Measurements from ENCODE around the gene C2CD5. TPM values are rescaled to one million over a fixed set of nuclear protein-coding genes. Genes with fewer than 3 reads are reported as not detected.

The C2CD5 gene
- total and polyA plus RNA-seq, 4 donors: 13.4 to 81.2 (median 24.6) TPM

DNA sequence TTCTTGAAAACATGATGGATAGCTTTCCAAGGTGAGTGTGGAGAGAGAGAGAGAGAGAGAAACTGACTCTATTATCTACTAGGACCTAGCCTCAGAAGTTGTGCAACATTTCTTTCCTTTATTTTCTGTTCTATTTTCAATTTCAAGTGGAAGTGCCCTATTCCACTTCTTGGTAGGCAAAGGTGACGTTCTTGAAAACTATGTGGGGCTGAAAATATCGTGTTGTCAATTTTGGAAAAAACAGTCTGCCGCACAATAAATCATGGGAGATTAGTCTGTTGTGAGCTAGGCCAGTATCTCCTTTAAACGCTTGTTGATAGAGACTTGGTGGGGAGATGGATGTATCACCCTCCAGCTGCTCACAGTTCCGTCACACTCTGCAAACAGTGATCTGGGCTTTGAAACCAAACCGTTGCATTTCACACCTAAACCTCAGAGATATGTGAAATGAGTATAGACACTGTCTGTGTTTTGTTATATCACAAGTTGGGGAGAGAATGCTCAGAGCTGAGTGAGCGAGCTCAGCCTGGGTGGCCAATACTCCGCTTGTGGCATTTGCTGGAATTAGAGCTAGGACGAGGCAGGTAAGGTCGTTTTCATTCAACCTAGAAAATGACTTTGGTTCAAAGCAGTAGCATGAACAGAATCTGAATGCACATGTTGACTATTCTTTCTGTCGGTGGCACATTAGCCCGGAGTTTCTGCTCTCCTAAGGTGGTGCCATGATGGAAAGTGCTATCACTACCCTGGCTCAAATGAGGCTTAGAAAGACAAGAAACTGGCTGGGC is 134.8 kb downstream of the C2CD5 start:
- Histone ChIP-seq H3K27ac (ENCODE audit: low read depth in 1 of 2, low read length in 1 of 2) (peak overlapping the region in 1 of 2 donors; percentile 32), H3K9ac (ENCODE audit: insufficient read depth in 1 of 2, low read length in 2 of 2) (no peak overlapping the region), H3K36me3 (ENCODE audit: control insufficient read depth in 4 of 4, insufficient read depth in 4 of 4, low read length in 4 of 4) (no peaks in the 10 kb centered on the region), H3K4me3 (no peak overlapping the region), H3K27me3 (ENCODE audit: control insufficient read depth in 3 of 3, insufficient read depth in 3 of 3, low read length in 2 of 3) (no peaks in the 10 kb centered on the region), H3K9me3 (ENCODE audit: control insufficient read depth in 4 of 4, insufficient read depth in 3 of 4, low read length in 3 of 4) (no peaks in the 10 kb centered on the region), H3K4me1 (ENCODE audit: control insufficient read depth in 5 of 5, insufficient read depth in 5 of 5, low read length in 5 of 5) (peaks cover 0 to 18% (median 7%) of the 10 kb centered on the region in 5 donors)
- 64 to 81% methylated on average over 12 of the region's 12 CpGs for WGBS, 2 donors
- peak in 2 of 3 donors; percentile 49 to 72 for DNase-seq
- TF ChIP-seq, protein P1, sequence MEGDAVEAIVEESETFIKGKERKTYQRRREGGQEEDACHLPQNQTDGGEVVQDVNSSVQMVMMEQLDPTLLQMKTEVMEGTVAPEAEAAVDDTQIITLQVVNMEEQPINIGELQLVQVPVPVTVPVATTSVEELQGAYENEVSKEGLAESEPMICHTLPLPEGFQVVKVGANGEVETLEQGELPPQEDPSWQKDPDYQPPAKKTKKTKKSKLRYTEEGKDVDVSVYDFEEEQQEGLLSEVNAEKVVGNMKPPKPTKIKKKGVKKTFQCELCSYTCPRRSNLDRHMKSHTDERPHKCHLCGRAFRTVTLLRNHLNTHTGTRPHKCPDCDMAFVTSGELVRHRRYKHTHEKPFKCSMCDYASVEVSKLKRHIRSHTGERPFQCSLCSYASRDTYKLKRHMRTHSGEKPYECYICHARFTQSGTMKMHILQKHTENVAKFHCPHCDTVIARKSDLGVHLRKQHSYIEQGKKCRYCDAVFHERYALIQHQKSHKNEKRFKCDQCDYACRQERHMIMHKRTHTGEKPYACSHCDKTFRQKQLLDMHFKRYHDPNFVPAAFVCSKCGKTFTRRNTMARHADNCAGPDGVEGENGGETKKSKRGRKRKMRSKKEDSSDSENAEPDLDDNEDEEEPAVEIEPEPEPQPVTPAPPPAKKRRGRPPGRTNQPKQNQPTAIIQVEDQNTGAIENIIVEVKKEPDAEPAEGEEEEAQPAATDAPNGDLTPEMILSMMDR (IDR thresholded peaks at IDR 0.05; ENCODE audit: control extremely low read depth, extremely low read depth): no peak
- ATAC-seq (ENCODE audit: insufficient read depth, low FRiP score): no peak

DNA sequence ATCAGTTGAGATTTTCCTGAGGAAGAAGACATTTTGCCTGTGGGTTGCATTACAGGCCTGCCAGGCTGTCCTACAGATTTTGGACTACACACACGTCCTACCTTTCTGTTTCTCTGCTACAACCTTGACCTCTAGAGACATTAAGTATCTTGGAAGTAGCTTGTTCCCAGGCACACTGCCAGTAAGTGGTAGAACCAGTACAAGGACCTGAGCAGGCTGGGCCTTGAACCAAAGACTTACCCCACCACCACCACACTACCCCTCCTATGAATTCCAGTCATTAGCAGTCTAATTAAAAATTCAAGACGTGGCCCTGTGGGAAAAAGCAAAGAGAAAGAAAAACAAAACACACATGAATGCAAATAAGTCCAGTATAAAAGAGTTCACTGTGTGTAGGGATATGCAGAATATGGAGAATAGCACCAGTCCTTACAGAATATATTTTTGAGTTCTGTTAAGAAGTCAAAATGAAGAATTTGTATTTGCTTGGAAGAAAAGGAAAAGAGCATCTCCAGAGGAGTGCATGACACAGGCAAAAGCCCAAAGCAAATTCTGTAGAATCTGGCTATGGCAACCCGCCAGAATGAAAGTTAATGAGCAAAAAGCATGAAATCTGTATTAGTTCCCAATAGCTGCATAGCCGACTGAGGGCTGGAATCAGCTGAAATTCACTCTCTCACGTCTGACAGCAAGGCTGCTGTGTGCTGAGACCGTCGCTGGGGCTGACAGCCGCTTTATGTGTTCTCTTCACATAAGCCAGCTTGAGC is 135.5 kb downstream of the C2CD5 start:
- no peaks in the 10 kb centered on the region for H3K36me3 ChIP-seq (ENCODE audit: control insufficient read depth in 4 of 4, insufficient read depth in 4 of 4, low read length in 4 of 4)

DNA sequence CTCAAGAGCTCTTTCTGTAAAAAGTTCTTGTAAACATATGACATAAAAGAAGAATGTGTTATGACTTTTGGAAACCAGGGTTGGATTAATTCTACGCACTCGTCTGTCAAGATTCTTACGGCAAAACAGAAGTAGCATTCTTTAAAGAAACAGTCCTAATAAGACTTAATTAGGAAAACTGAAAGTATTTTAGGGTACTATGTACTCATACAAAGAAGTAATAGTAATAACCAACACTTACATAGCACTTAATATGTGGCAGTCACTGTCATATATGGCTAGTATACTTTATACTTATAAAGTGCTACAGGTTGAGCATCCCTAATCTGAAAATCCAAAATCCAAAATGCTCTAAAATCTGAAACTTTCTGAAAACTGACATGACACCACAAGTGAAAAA is 136.9 kb downstream of the C2CD5 start:
- Histone ChIP-seq H3K9ac (ENCODE audit: insufficient read depth in 1 of 2, low read length in 2 of 2) (no peak overlapping the region), H3K4me3 (no peak overlapping the region), H3K9me3 (ENCODE audit: control insufficient read depth in 4 of 4, insufficient read depth in 3 of 4, low read length in 3 of 4) (no peaks in the 10 kb centered on the region), H3K36me3 (ENCODE audit: control insufficient read depth in 4 of 4, insufficient read depth in 4 of 4, low read length in 4 of 4) (no peaks in the 10 kb centered on the region), H3K27ac (ENCODE audit: low read depth in 1 of 2, low read length in 1 of 2) (no peak overlapping the region), H3K27me3 (ENCODE audit: control insufficient read depth in 3 of 3, insufficient read depth in 3 of 3, low read length in 2 of 3) (no peaks in the 10 kb centered on the region), H3K4me1 (ENCODE audit: control insufficient read depth in 5 of 5, insufficient read depth in 5 of 5, low read length in 5 of 5) (peaks cover 0 to 18% (median 7%) of the 10 kb centered on the region in 5 donors)
- ATAC-seq (ENCODE audit: insufficient read depth, low FRiP score): no peak
- 52 to 82% methylated on average over 3 of the region's 3 CpGs for whole genome bisulfite sequencing, 2 donors
- DNase-seq: no peak
- TF ChIP-seq, protein P1 (IDR thresholded peaks at IDR 0.05; ENCODE audit: control extremely low read depth, extremely low read depth): no peak

More for the DNA sequence above, 135.5 kb downstream of the C2CD5 start:
- Histone ChIP-seq H3K9ac (ENCODE audit: insufficient read depth in 1 of 2, low read length in 2 of 2) (no peak overlapping the region), H3K9me3 (ENCODE audit: control insufficient read depth in 4 of 4, insufficient read depth in 3 of 4, low read length in 3 of 4) (no peaks in the 10 kb centered on the region), H3K27me3 (ENCODE audit: control insufficient read depth in 3 of 3, insufficient read depth in 3 of 3, low read length in 2 of 3) (no peaks in the 10 kb centered on the region), H3K4me1 (ENCODE audit: control insufficient read depth in 5 of 5, insufficient read depth in 5 of 5, low read length in 5 of 5) (peaks cover 0 to 18% (median 7%) of the 10 kb centered on the region in 5 donors), H3K27ac (ENCODE audit: low read depth in 1 of 2, low read length in 1 of 2) (peak overlapping the region in 1 of 2 donors; percentile 32), H3K4me3 (no peak overlapping the region)
- no peak for ATAC-seq (ENCODE audit: insufficient read depth, low FRiP score)
- TF ChIP-seq, protein P1 (IDR thresholded peaks at IDR 0.05; ENCODE audit: control extremely low read depth, extremely low read depth): no peak
- WGBS, 2 donors: 42 to 72% methylated on average over 8 of the region's 8 CpGs
- peak; percentile 45 to 81 (median 78) for DNase-seq
